Tibial nerve (tissue), 4 donors: Measurements from ENCODE around the gene SPATA25. TPM values are rescaled to one million over a fixed set of nuclear protein-coding genes. Genes with fewer than 3 reads are reported as not detected.
"Not testable (repeated sequence)": the region's sequence is repeated elsewhere in the genome, so short reads cannot be mapped to it uniquely, and the experiment has no call there.

Experiments used
- DNase-seq, 2 donors: peaks; one replicate each; pipeline ENCODE4 v3.0.0-alpha.2; 2019; ENCODE audit warnings: low spot score in 2 of 2
- H3K27ac ChIP-seq, 4 donors: fragments of 200-600 bp; sonication (generic) in 3 of 4; one replicate each; pipeline ENCODE4 v1.5.1; 2017 to 2019; ENCODE audit warnings: mild to moderate bottlenecking in 1 of 4
- H3K27me3 ChIP-seq, 2 donors: fragments of 200-600 bp; sonication (generic) in 1 of 2; one replicate each; pipeline versions ENCODE4 v1.5.1 to v1.6.0; 2017 to 2019
- H3K36me3 ChIP-seq, 3 donors: fragments of 200-600 bp; sonication (generic); one replicate each; pipeline ENCODE4 v1.5.1; 2018 to 2019
- H3K4me1 ChIP-seq, 4 donors: fragments of 200-600 bp; sonication (generic) in 3 of 4; one replicate each; pipeline ENCODE4 v1.5.1; 2017 to 2019
- H3K4me3 ChIP-seq, 4 donors: fragments of 200-600 bp; sonication (generic) in 3 of 4; one replicate each; pipeline ENCODE4 v1.5.1; 2017 to 2019; ENCODE audit warnings: mild to moderate bottlenecking in 1 of 4, moderate library complexity in 1 of 4
- H3K9me3 ChIP-seq, 4 donors: fragments of 200-600 bp; sonication (generic) in 3 of 4; one replicate each; pipeline ENCODE4 v1.5.1; 2017 to 2019
- CTCF ChIP-seq, 5 experiments: fragments of 200-600 bp in 3 of 5; fragments of 450-650 bp in 2 of 5; sonication (generic) in 3 of 5; IDR thresholded peaks; one replicate each; pipeline ENCODE4 v1.5.1; 2016 to 2019; ENCODE audit warnings: antibody characterized with exemption in 5 of 5, mild to moderate bottlenecking in 3 of 5, moderate library complexity in 2 of 5
- EP300 ChIP-seq, 2 donors: sonication (generic); formaldehyde crosslinking; IDR thresholded peaks; one replicate each; pipeline ENCODE4 v1.6.1; 2017; ENCODE audit warnings: antibody characterized with exemption in 2 of 2, mild to moderate bottlenecking in 1 of 2
- POLR2A ChIP-seq, 2 donors: fragments of 450-650 bp; IDR thresholded peaks; one replicate each; pipeline ENCODE4 v1.6.1; 2017; ENCODE audit warnings: antibody characterized with exemption in 2 of 2, mild to moderate bottlenecking in 2 of 2, moderate library complexity in 2 of 2
- WGBS, 2 donors: methylation state at CpG; one replicate each; pipeline ENCODE4 v1.1.5; 2018; 5-methylcytosine and 5-hydroxymethylcytosine counted together
- total RNA-seq, 4 donors: library from RNA; depleted of rRNA; stranded (reverse); fragments of >200 nt; gene quantifications; one replicate each; pipeline ENCODE4 v1.1.0, GENCODE V29; 2016

Gene SPATA25
- total RNA-seq, 4 donors from 2014 or later: 2.6 to 18.3 (median 7.9) TPM

- Histone ChIP-seq H3K27me3 (no peaks in the 10 kb centered on the region), H3K36me3 (peaks cover 0 to 73% (median 3%) of the 10 kb centered on the region in 3 donors), H3K4me3 (no peak overlapping the region), H3K4me1 (peaks cover 0 to 56% (median 14%) of the 10 kb centered on the region in 4 donors), H3K9me3 (no peaks in the 10 kb centered on the region), H3K27ac (no peak overlapping the region)
- WGBS, 2 donors: 69 to 78% methylated on average over 4 of the region's 4 CpGs
- TF ChIP-seq POLR2A (IDR thresholded peaks at IDR 0.05) (no peak), EP300 (IDR thresholded peaks at IDR 0.05) (no peak), CTCF (IDR thresholded peaks at IDR 0.05) (no peak)
- DNase-seq: no peak
Measured at GRCh38 chr20:45882469-45883099, 4.8 kb downstream of the SPATA25 start.

- TF ChIP-seq CTCF (IDR thresholded peaks at IDR 0.05): peak in 1 of 5 experiments; percentile 33
- TF ChIP-seq POLR2A (IDR thresholded peaks at IDR 0.05): peak; percentile 23 to 67
- peak in 1 of 2 donors; percentile 91 for TF ChIP-seq EP300 (IDR thresholded peaks at IDR 0.05)
- H3K36me3 ChIP-seq: peaks cover 0 to 70% (median 3%) of the 10 kb centered on the region in 3 donors
- WGBS, 2 donors: 1% methylated on average over 23 of the region's 23 CpGs
- no peaks in the 10 kb centered on the region for H3K27me3 ChIP-seq
- peak; percentile 100 for DNase-seq
- peak within 1 kb of the TSS; percentile 73 to 93 (median 82) for H3K27ac ChIP-seq
- H3K9me3 ChIP-seq: no peaks in the 10 kb centered on the region
- H3K4me1 ChIP-seq: peaks cover 0 to 56% (median 14%) of the 10 kb centered on the region in 4 donors
- peak within 1 kb of the TSS; percentile 41 to 76 (median 51) for H3K4me3 ChIP-seq
Measured at GRCh38 chr20:45880988-45881788, 6.2 kb downstream of the SPATA25 start, which contains the start of gene ZSWIM1. Gene ZSWIM1 (plus strand): TSS chr20:45881227. CDS start chr20:45882593, 1,366 bp downstream.

GRCh38 chr20:45878076-45878761 is 9.2 kb downstream of the SPATA25 start:
- H3K4me3 ChIP-seq: no peak overlapping the region
- 52 to 72% methylated on average over 3 to 13 of the region's 13 CpGs for WGBS, 2 donors
- H3K36me3 ChIP-seq: peaks cover 0 to 42% (median 0%) of the 10 kb centered on the region in 3 donors
- H3K27ac ChIP-seq: peak overlapping the region in 1 of 4 donors; percentile 41
- no peak for DNase-seq
- no peak for TF ChIP-seq CTCF (IDR thresholded peaks at IDR 0.05)
- TF ChIP-seq EP300 (IDR thresholded peaks at IDR 0.05): no peak
- TF ChIP-seq POLR2A (IDR thresholded peaks at IDR 0.05): no peak
- H3K9me3 ChIP-seq: no peaks in the 10 kb centered on the region
- no peaks in the 10 kb centered on the region for H3K27me3 ChIP-seq
- peaks cover 0 to 36% (median 9%) of the 10 kb centered on the region in 4 donors for H3K4me1 ChIP-seq

- H3K27ac ChIP-seq: no peak overlapping the region
- TF ChIP-seq POLR2A (IDR thresholded peaks at IDR 0.05) (no peak), EP300 (IDR thresholded peaks at IDR 0.05) (no peak), CTCF (IDR thresholded peaks at IDR 0.05) (no peak)
- 45 to 52% methylated on average over 4 of the region's 4 CpGs for WGBS, 2 donors
Measured at GRCh38 chr20:45874576-45874975, 12.8 kb downstream of the SPATA25 start.

GRCh38 chr20:45874104-45874481 is 13.3 kb downstream of the SPATA25 start:
- WGBS, 2 donors: 92% methylated on average over 10 of the region's 10 CpGs
- H3K4me3 ChIP-seq, DNase-seq, H3K27ac ChIP-seq, H3K9me3 ChIP-seq, H3K27me3 ChIP-seq, H3K4me1 ChIP-seq: not testable (repeated sequence)
- peaks cover 0 to 27% (median 0%) of the 10 kb centered on the region in 3 donors for H3K36me3 ChIP-seq

More at GRCh38 chr20:45874576-45874975, 12.8 kb downstream of the SPATA25 start:
- DNase-seq: no peak
- Histone ChIP-seq H3K4me3 (no peak overlapping the region), H3K27me3 (no peaks in the 10 kb centered on the region), H3K9me3 (no peaks in the 10 kb centered on the region), H3K36me3 (peaks cover 0 to 32% (median 0%) of the 10 kb centered on the region in 3 donors), H3K4me1 (peaks cover 0 to 10% (median 0%) of the 10 kb centered on the region in 4 donors)
